Esophagus (tissue), 2 donors: ENCODE measurements around the gene PXDN. TPM values are rescaled to one million over a fixed set of nuclear protein-coding genes. Genes with fewer than 3 reads are reported as not detected.

ENCODE experiments used
- H3K27ac ChIP-seq, 2 donors: one replicate each; pipeline ENCODE4 v1.5.1; 2013; ENCODE audit warnings: low read depth in 2 of 2, mild to moderate bottlenecking in 2 of 2, inconsistent platforms in 1 of 2, low read length in 1 of 2, moderate library complexity in 1 of 2
- H3K27me3 ChIP-seq, 2 donors: one replicate each; pipeline ENCODE4 v1.6.1; 2013; ENCODE audit warnings: low read length in 2 of 2, control low read depth in 1 of 2, mild to moderate bottlenecking in 1 of 2; ENCODE audit not compliant: insufficient read depth in 2 of 2, control insufficient read depth in 1 of 2
- H3K36me3 ChIP-seq, 2 donors: one replicate each; pipeline ENCODE4 v1.6.1; 2013; ENCODE audit warnings: low read length in 1 of 2; ENCODE audit not compliant: control insufficient read depth in 2 of 2, insufficient read depth in 2 of 2
- H3K4me1 ChIP-seq, 2 donors: one replicate each; pipeline ENCODE4 v1.6.1; 2013; ENCODE audit warnings: low read length in 1 of 2; ENCODE audit not compliant: control insufficient read depth in 2 of 2, insufficient read depth in 2 of 2
- H3K4me3 ChIP-seq, 2 donors: one replicate each; pipeline ENCODE4 v1.5.1; 2013; ENCODE audit warnings: low read length in 2 of 2, mild to moderate bottlenecking in 2 of 2, low read depth in 1 of 2, moderate library complexity in 1 of 2
- H3K9me3 ChIP-seq, 2 donors: one replicate each; pipeline ENCODE4 v1.6.1; 2013; ENCODE audit warnings: mild to moderate bottlenecking in 2 of 2, low read depth in 1 of 2, low read length in 1 of 2, moderate library complexity in 1 of 2; ENCODE audit not compliant: control insufficient read depth in 2 of 2, insufficient read depth in 1 of 2
- WGBS, 2 donors: extraction: QIAGEN DNeasy Blood & Tissue Kit; methylation state at CpG; one replicate each; pipeline ENCODE4 v1.1.7; 2013; 5-methylcytosine and 5-hydroxymethylcytosine counted together
- polyA plus RNA-seq, 2 donors: library from polyadenylated mRNA; stranded (reverse); fragments of 200-250 nt; gene quantifications; one replicate each; pipeline ENCODE4 v1.2.3, GENCODE V29; 2013
- donor health status: healthy with polysubstance abuse.
- donor health status: Bipolar disorder and iron deficiency.

Gene PXDN
- polyA plus RNA-seq, 2 donors: 1.1 to 1.9 TPM

GRCh38 chr2:1639086-1639858 lies 105.0 kb downstream of the PXDN start:
- Histone ChIP-seq H3K27ac (no peak overlapping the region), H3K36me3 (no peaks in the 10 kb centered on the region), H3K9me3 (peaks cover 0 to 1% of the 10 kb centered on the region in 2 donors), H3K4me1 (no peaks in the 10 kb centered on the region), H3K27me3 (no peaks in the 10 kb centered on the region), H3K4me3 (no peak overlapping the region)
- WGBS, 2 donors: 88 to 93% methylated on average over 25 of the region's 25 CpGs

- no peak overlapping the region for H3K4me3 ChIP-seq
- peaks cover 0 to 1% of the 10 kb centered on the region in 2 donors for H3K9me3 ChIP-seq
- no peaks in the 10 kb centered on the region for H3K36me3 ChIP-seq
- H3K27ac ChIP-seq: no peak overlapping the region
- no peaks in the 10 kb centered on the region for H3K4me1 ChIP-seq
- 61% methylated on average over 11 of the region's 11 CpGs for WGBS, 2 donors
- H3K27me3 ChIP-seq: no peaks in the 10 kb centered on the region
Measured at GRCh38 chr2:1638281-1638860, 105.9 kb downstream of the PXDN start.

- WGBS, 2 donors: 71 to 75% methylated on average over 13 of the region's 13 CpGs
- no peaks in the 10 kb centered on the region for H3K36me3 ChIP-seq
Measured at GRCh38 chr2:1636791-1637415, 107.4 kb downstream of the PXDN start.

DNA sequence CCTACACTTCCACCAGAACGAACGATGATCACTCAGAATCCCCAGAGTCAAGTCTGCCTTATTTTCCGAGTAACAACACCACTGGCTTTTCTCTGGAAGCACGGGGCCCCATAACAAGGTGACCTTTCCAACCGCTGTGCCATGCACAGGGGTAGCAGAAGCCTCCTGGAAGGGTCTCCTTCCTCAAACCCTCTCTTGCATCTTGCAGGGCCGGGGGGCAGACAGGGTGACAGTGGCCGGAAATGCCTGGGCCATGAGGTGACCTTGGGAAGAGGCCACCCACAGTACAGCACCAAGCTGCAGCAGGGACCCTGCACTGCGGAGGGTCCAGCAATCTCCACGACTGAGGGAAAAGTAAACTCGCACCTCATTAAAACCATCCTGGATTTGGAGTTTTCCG lies 108.5 kb downstream of the PXDN start:
- WGBS, 2 donors: 90 to 91% methylated on average over 11 of the region's 11 CpGs
- Histone ChIP-seq H3K27me3 (no peaks in the 10 kb centered on the region), H3K36me3 (no peaks in the 10 kb centered on the region), H3K4me3 (no peak overlapping the region), H3K4me1 (peaks cover 0 to 4% of the 10 kb centered on the region in 2 donors), H3K9me3 (peaks cover 0 to 1% of the 10 kb centered on the region in 2 donors), H3K27ac (no peak overlapping the region)

More at GRCh38 chr2:1636791-1637415, 107.4 kb downstream of the PXDN start:
- Histone ChIP-seq H3K9me3 (peaks cover 0 to 1% of the 10 kb centered on the region in 2 donors), H3K4me1 (peaks cover 0 to 4% of the 10 kb centered on the region in 2 donors), H3K27ac (no peak overlapping the region), H3K4me3 (no peak overlapping the region), H3K27me3 (no peaks in the 10 kb centered on the region)

DNA sequence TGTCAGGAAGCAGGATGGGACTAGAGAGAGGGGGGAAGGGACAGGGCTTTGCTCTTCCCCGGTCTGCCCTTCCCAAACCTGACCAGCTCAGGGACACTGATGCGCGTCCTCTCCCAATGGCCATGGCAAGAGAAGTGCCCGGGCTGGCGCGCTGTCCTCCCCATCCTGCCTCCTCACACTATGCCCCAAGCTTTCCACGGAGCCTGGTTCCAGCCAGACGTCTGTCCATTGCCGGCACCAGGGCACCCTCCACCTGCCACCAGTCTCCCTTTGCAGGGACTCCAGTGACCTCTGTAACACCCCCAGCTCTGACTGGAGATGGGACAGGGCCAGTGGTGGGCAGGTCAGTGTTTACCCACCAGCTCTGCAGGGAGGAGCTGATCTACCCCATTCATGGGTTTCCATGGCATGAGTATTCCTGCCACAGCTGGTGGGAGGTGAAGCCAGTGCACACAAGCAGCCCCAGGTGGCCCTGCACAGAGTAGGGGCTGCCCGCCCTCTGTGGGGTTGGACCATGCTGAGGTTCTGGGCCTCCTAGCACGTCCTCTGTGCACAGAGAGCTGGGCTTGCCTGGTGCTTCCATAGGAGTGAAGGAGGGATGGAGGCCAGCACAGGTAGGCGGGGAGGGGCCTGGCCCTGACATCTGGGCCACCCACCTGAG lies 109.5 kb downstream of the PXDN start:
- Histone ChIP-seq H3K36me3 (no peaks in the 10 kb centered on the region), H3K4me3 (no peak overlapping the region)
- WGBS, 2 donors: 92 to 95% methylated on average over 12 of the region's 12 CpGs

GRCh38 chr2:1633936-1634587 lies 110.3 kb downstream of the PXDN start:
- H3K36me3 ChIP-seq: no peaks in the 10 kb centered on the region
- no peaks in the 10 kb centered on the region for H3K27me3 ChIP-seq
- WGBS, 2 donors: 84 to 85% methylated on average over 18 of the region's 18 CpGs
- H3K4me1 ChIP-seq: peaks cover 0 to 4% of the 10 kb centered on the region in 2 donors
- no peak overlapping the region for H3K4me3 ChIP-seq
- no peak overlapping the region for H3K27ac ChIP-seq
- no peaks in the 10 kb centered on the region for H3K9me3 ChIP-seq

More for the DNA sequence above, 109.5 kb downstream of the PXDN start:
- Histone ChIP-seq H3K9me3 (peaks cover 0 to 1% of the 10 kb centered on the region in 2 donors), H3K27ac (no peak overlapping the region), H3K27me3 (no peaks in the 10 kb centered on the region), H3K4me1 (peaks cover 0 to 4% of the 10 kb centered on the region in 2 donors)

GRCh38 chr2:1633092-1633671 lies 111.1 kb downstream of the PXDN start:
- WGBS, 2 donors: 52 to 63% methylated on average over 17 of the region's 17 CpGs
- H3K36me3 ChIP-seq: no peaks in the 10 kb centered on the region

GRCh38 chr2:1632510-1632909 lies 111.8 kb downstream of the PXDN start:
- no peaks in the 10 kb centered on the region for H3K36me3 ChIP-seq

More at GRCh38 chr2:1633092-1633671, 111.1 kb downstream of the PXDN start:
- H3K9me3 ChIP-seq: no peaks in the 10 kb centered on the region
- H3K27me3 ChIP-seq: no peaks in the 10 kb centered on the region
- H3K4me3 ChIP-seq: no peak overlapping the region
- no peak overlapping the region for H3K27ac ChIP-seq
- peaks cover 0 to 4% of the 10 kb centered on the region in 2 donors for H3K4me1 ChIP-seq

DNA sequence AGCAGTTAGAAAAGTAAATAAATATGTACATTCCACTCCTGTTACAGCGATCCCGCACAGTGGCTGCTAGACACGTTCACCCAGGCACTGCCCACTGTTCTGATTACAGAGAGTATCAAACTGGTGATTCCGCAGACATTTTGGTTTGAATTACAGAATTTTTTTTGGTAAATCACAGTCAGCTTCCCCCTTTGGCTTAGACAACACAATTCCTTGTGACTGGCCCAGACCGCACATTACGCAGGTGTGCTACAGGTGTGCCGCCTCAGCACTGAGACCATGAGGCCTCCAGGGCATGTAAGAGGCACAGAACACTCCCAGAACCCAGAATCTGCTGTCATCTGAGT lies 112.3 kb downstream of the PXDN start:
- H3K36me3 ChIP-seq: no peaks in the 10 kb centered on the region
- H3K27ac ChIP-seq: no peak overlapping the region
- WGBS, 2 donors: 56 to 63% methylated on average over 7 of the region's 7 CpGs

More at GRCh38 chr2:1632510-1632909, 111.8 kb downstream of the PXDN start:
- H3K9me3 ChIP-seq: no peaks in the 10 kb centered on the region
- WGBS, 2 donors: 85 to 89% methylated on average over 13 of the region's 13 CpGs
- no peak overlapping the region for H3K4me3 ChIP-seq
- H3K27ac ChIP-seq: no peak overlapping the region
- H3K27me3 ChIP-seq: no peaks in the 10 kb centered on the region
- peaks cover 0 to 7% of the 10 kb centered on the region in 2 donors for H3K4me1 ChIP-seq

More for the DNA sequence above, 112.3 kb downstream of the PXDN start:
- H3K27me3 ChIP-seq: no peaks in the 10 kb centered on the region
- no peak overlapping the region for H3K4me3 ChIP-seq
- H3K4me1 ChIP-seq: peaks cover 0 to 7% of the 10 kb centered on the region in 2 donors
- H3K9me3 ChIP-seq: no peaks in the 10 kb centered on the region
